NT2/D1 (cell line): ENCODE measurements around the gene C6.

Source experiments
- SUZ12 ChIP-seq: IDR thresholded peaks from 2 replicates; pipeline ENCODE4 v1.6.1; 2011; ENCODE audit not compliant: insufficient read length, insufficient read depth; ENCODE audit errors: extremely low read depth
- YY1 ChIP-seq: IDR thresholded peaks from 2 replicates; pipeline ENCODE4 v1.6.1; 2011; ENCODE audit not compliant: insufficient read length, insufficient read depth
- ZNF274 ChIP-seq: IDR thresholded peaks from 2 replicates; pipeline ENCODE4 v1.6.1; 2011; ENCODE audit warnings: mild to moderate bottlenecking, low read depth, low read length

DNA sequence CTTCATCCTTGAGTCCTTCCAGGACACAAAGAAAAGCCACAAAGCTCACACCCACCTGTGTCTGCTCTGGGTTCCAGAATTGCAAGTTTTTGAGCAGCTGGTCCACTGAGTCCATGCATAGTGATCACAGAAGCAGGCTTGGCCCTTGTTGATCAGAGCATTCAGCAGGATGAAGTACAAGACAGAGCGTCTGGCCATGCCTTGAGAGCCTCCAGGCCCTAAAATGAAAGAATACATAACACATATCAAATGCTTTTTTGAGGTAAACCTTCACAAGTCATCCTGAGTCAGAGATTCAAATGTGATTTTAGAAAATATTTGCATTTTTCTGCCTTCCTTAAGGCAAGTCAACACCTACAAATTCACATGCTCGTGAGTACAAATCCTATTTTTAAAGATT lies 10.3 kb downstream of the C6 start:
- TF ChIP-seq YY1 (no peak), ZNF274 (no peak), SUZ12 (no peak)
